SK-N-SH (cell line): ENCODE data around the gene WIPF2. TPM values are rescaled to one million over a fixed set of nuclear protein-coding genes. Genes with fewer than 3 reads are reported as not detected.

Experiments used
- CTCF ChIA-PET: fragments of 300-600, 350-600 bp; formaldehyde crosslinking; extraction: SDS; loops from one replicate; lab custom pipeline; 2021; lab: Yijun Ruan, JAX
- POLR2A ChIA-PET: fragments of 350-600 bp; sonication (Branson Sonifier 250); formaldehyde crosslinking; extraction: SDS; loops from one replicate; lab custom pipeline; 2020; ENCODE audit warnings: antibody characterized with exemption, inconsistent platforms; lab: Yijun Ruan, JAX
- DNase-seq: peaks from one replicate; pipeline ENCODE4 v3.0.0; 2012
- H2AFZ ChIP-seq: fragments of 200-600 bp; sonication (generic); 2 replicates; pipeline ENCODE4 v1.8.1; 2016; ENCODE audit warnings: antibody characterized with exemption, mild to moderate bottlenecking, low read depth
- H3F3A ChIP-seq: fragments of 200-600 bp; sonication (generic); replicated peaks from 2 replicates; pipeline ENCODE3; 2016; ENCODE audit warnings: antibody characterized with exemption, mild to moderate bottlenecking; ENCODE audit not compliant: insufficient read depth
- H3K27ac ChIP-seq, 2 experiments: fragments of 200-500 bp in 1 of 2; fragments of 200-600 bp in 1 of 2; sonication (Bioruptor generic) in 1 of 2; sonication (generic), shearing (Covaris generic) in 1 of 2; 2 replicates each; pipeline versions ENCODE4 v1.5.1 to v1.6.1; 2014 to 2016; ENCODE audit warnings: low read depth in 2 of 2, inconsistent platforms in 1 of 2, low read length in 1 of 2, mild to moderate bottlenecking in 1 of 2, mixed read lengths in 1 of 2
- H3K27me3 ChIP-seq: fragments of 200-600 bp; sonication (generic), shearing (Covaris generic); 2 replicates; pipeline ENCODE4 v1.6.1; 2016; ENCODE audit warnings: mixed run types; ENCODE audit not compliant: insufficient read depth
- H3K36me3 ChIP-seq, 2 experiments: fragments of 200-500 bp in 1 of 2; fragments of 200-600 bp in 1 of 2; sonication (Bioruptor generic) in 1 of 2; sonication (generic) in 1 of 2; replicated peaks in 1 of 2; 2 replicates each; pipeline versions ENCODE3 to v1.5.1; 2014 to 2016; ENCODE audit warnings: low read length in 1 of 2, mild to moderate bottlenecking in 1 of 2; ENCODE audit not compliant: insufficient read depth in 2 of 2, control insufficient read depth in 1 of 2
- H3K4me1 ChIP-seq, 2 experiments: fragments of 200-500 bp in 1 of 2; fragments of 200-600 bp in 1 of 2; sonication (Bioruptor generic) in 1 of 2; sonication (generic), shearing (Covaris generic) in 1 of 2; 2 replicates each; pipeline versions ENCODE4 v1.5.1 to v1.6.1; 2014 to 2016; ENCODE audit warnings: low read depth in 1 of 2, low read length in 1 of 2, mixed run types in 1 of 2; ENCODE audit not compliant: insufficient read depth in 2 of 2, control insufficient read depth in 1 of 2
- H3K4me2 ChIP-seq: fragments of 200-600 bp; sonication (generic), shearing (Covaris generic); 2 replicates; pipeline ENCODE4 v1.6.1; 2017; ENCODE audit warnings: mixed run types
- H3K4me3 ChIP-seq, 2 experiments: fragments of 200-500 bp in 1 of 2; fragments of 200-600 bp in 1 of 2; sonication (Bioruptor generic) in 1 of 2; sonication (generic), shearing (Covaris generic) in 1 of 2; 2 replicates each; pipeline versions ENCODE4 v1.5.1 to v1.8.1; 2014 to 2016; ENCODE audit warnings: low read depth in 2 of 2, inconsistent platforms in 1 of 2, low read length in 1 of 2, mild to moderate bottlenecking in 1 of 2, mixed read lengths in 1 of 2, moderate library complexity in 1 of 2
- H3K79me2 ChIP-seq: fragments of 200-600 bp; sonication (generic); 2 replicates; pipeline ENCODE4 v1.8.1; 2017; ENCODE audit warnings: mild to moderate bottlenecking; ENCODE audit not compliant: insufficient read depth
- H3K9ac ChIP-seq: fragments of 200-600 bp; sonication (generic); 2 replicates; pipeline ENCODE4 v1.6.1; 2017; ENCODE audit warnings: mixed run types
- H3K9me2 ChIP-seq: fragments of 200-600 bp; sonication (generic); 2 replicates; pipeline ENCODE4 v1.6.1; 2017; ENCODE audit warnings: mixed run types
- H3K9me3 ChIP-seq: fragments of 200-600 bp; sonication (generic); 2 replicates; pipeline ENCODE4 v1.6.1; 2017; ENCODE audit warnings: mixed run types, mild to moderate bottlenecking, moderate library complexity
- H4K20me1 ChIP-seq: fragments of 200-600 bp; sonication (generic); 2 replicates; pipeline ENCODE4 v1.6.1; 2017; ENCODE audit warnings: mild to moderate bottlenecking, mixed run types; ENCODE audit not compliant: insufficient read depth
- ELF1 ChIP-seq: IDR thresholded peaks from 2 replicates; pipeline ENCODE4 v1.4.0; 2012
- EP300 ChIP-seq, 2 experiments: IDR thresholded peaks; 2 replicates each; pipeline versions ENCODE4 v1.4.0 to v1.6.1; 2012; ENCODE audit warnings: borderline replicate concordance in 1 of 2, low read depth in 1 of 2, low read length in 1 of 2
- EZH2phosphoT487 ChIP-seq: fragments of 200-600 bp; sonication (generic); IDR thresholded peaks from 2 replicates; pipeline ENCODE4 v1.6.1; 2017; ENCODE audit warnings: low read depth, mixed run types, mild to moderate bottlenecking, antibody characterized with exemption, moderate library complexity, borderline replicate concordance
- FOSL2 ChIP-seq: IDR thresholded peaks from 2 replicates; pipeline ENCODE4 v1.4.0; 2012; ENCODE audit warnings: low read depth, mild to moderate bottlenecking, moderate library complexity, borderline replicate concordance
- FOXJ3 ChIP-seq: sonication (generic); formaldehyde crosslinking; IDR thresholded peaks from 2 replicates; pipeline ENCODE4 v1.5.1; 2020; ENCODE audit warnings: mild to moderate bottlenecking, missing genetic modification reagents
- GABPA ChIP-seq: IDR thresholded peaks from 2 replicates; pipeline ENCODE4 v1.4.0; 2012; ENCODE audit warnings: low read depth, mild to moderate bottlenecking
- GATA2 ChIP-seq: sonication (generic); formaldehyde crosslinking; IDR thresholded peaks from 2 replicates; pipeline ENCODE4 v1.5.0; 2020; ENCODE audit warnings: mild to moderate bottlenecking, missing genetic modification reagents
- MEF2A ChIP-seq: IDR thresholded peaks from 2 replicates; pipeline ENCODE4 v1.4.0; 2012; ENCODE audit warnings: low read depth, borderline replicate concordance
- MXI1 ChIP-seq: IDR thresholded peaks from 2 replicates; pipeline ENCODE4 v1.6.1; 2012; ENCODE audit warnings: mild to moderate bottlenecking, low read depth, low read length, improper control_type of control experiment
- NFIC ChIP-seq: IDR thresholded peaks from 2 replicates; pipeline ENCODE4 v1.4.0; 2012; ENCODE audit warnings: borderline replicate concordance
- NRF1 ChIP-seq: IDR thresholded peaks from 2 replicates; pipeline ENCODE4 v1.6.1; 2012; ENCODE audit warnings: low read depth, mild to moderate bottlenecking, low read length
- RAD21 ChIP-seq: IDR thresholded peaks from 2 replicates; pipeline ENCODE4 v1.6.1; 2012; ENCODE audit warnings: mild to moderate bottlenecking, low read length
- SIN3A ChIP-seq: IDR thresholded peaks from 2 replicates; pipeline ENCODE4 v1.6.1; 2012; ENCODE audit warnings: low read depth, mild to moderate bottlenecking, low read length, moderate library complexity, borderline replicate concordance
- TCF12 ChIP-seq: IDR thresholded peaks from 2 replicates; pipeline ENCODE4 v1.4.0; 2012
- TEAD4 ChIP-seq: IDR thresholded peaks from 2 replicates; pipeline ENCODE4 v1.4.0; 2012; ENCODE audit warnings: mild to moderate bottlenecking, borderline replicate concordance; ENCODE audit not compliant: insufficient read depth
- YY1 ChIP-seq: IDR thresholded peaks from 2 replicates; pipeline ENCODE4 v1.4.0; 2012; ENCODE audit warnings: low read depth, mild to moderate bottlenecking
- WGBS: methylation state at CpG from one replicate; pipeline ENCODE4 v1.1.6; 2017; ENCODE audit warnings: low lambda C conversion rate; 5-methylcytosine and 5-hydroxymethylcytosine counted together
- polyA plus RNA-seq, 3 experiments: library from polyadenylated mRNA; depleted of rRNA; stranded (reverse); fragments of >200 nt; gene quantifications; 2 replicates each; pipeline ENCODE4 v1.2.3, GENCODE V29; 2012
- TF ChIP-seq, protein P1 (sequence below): fragments of 150-350 bp; IDR thresholded peaks from 2 replicates; pipeline ENCODE4 v1.6.1; 2016; ENCODE audit warnings: mild to moderate bottlenecking, low read depth, low read length
- TF ChIP-seq, protein P2 (sequence below): IDR thresholded peaks from 2 replicates; pipeline ENCODE4 v1.4.0; 2012; ENCODE audit warnings: low read depth, borderline replicate concordance
- TF ChIP-seq, protein P3 (sequence below): fragments of 150-350 bp; IDR thresholded peaks from 2 replicates; pipeline ENCODE4 v1.6.1; 2017; ENCODE audit warnings: antibody characterized with exemption, low read length, low read depth, borderline replicate concordance
- TF ChIP-seq, protein P4 (sequence below): IDR thresholded peaks from 2 replicates; pipeline ENCODE4; 2012
- TF ChIP-seq, protein P5 (sequence below): IDR thresholded peaks from 2 replicates; pipeline ENCODE4 v1.6.1; 2012; ENCODE audit warnings: mild to moderate bottlenecking, low read depth, low read length, moderate library complexity

Gene WIPF2
- polyA plus RNA-seq, 1 of the 3 experiments (the other 2 are of a cell fraction): 6.8 TPM

DNA sequence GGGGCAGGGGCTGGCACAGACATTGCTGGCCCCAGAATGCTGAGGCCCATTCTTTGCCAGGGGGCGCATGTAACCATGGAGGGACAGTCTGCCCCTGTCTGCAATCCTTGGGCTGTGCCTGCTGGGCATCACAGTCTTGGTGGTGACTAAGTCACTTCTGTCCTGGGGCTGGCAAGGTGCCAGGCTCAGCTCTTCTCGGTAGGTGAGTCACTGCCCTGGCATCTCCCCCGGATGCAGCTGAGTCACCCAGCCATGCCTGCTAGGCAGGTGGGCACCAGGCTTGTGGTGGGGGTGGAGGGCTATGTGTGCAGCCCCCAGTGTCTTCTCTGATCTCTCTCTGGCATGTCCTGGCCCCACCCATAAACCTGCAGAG lies 95.5 kb downstream of the WIPF2 start (continued):
- TF ChIP-seq, protein P1, sequence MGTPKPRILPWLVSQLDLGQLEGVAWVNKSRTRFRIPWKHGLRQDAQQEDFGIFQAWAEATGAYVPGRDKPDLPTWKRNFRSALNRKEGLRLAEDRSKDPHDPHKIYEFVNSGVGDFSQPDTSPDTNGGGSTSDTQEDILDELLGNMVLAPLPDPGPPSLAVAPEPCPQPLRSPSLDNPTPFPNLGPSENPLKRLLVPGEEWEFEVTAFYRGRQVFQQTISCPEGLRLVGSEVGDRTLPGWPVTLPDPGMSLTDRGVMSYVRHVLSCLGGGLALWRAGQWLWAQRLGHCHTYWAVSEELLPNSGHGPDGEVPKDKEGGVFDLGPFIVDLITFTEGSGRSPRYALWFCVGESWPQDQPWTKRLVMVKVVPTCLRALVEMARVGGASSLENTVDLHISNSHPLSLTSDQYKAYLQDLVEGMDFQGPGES: no peak
- TF ChIP-seq GABPA: no peak; the same call in 1 of the 2 replicates
- TF ChIP-seq FOSL2: peak; percentile 100
- TF ChIP-seq, protein P2, sequence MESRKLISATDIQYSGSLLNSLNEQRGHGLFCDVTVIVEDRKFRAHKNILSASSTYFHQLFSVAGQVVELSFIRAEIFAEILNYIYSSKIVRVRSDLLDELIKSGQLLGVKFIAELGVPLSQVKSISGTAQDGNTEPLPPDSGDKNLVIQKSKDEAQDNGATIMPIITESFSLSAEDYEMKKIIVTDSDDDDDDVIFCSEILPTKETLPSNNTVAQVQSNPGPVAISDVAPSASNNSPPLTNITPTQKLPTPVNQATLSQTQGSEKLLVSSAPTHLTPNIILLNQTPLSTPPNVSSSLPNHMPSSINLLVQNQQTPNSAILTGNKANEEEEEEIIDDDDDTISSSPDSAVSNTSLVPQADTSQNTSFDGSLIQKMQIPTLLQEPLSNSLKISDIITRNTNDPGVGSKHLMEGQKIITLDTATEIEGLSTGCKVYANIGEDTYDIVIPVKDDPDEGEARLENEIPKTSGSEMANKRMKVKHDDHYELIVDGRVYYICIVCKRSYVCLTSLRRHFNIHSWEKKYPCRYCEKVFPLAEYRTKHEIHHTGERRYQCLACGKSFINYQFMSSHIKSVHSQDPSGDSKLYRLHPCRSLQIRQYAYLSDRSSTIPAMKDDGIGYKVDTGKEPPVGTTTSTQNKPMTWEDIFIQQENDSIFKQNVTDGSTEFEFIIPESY: peak; percentile 85; the same call in 1 of the 2 replicates
- TF ChIP-seq ELF1: no peak; the same call in 1 of the 2 replicates
- TF ChIP-seq EZH2phosphoT487: no peak
- TF ChIP-seq YY1: 0 out of 2 replicates have a peak, but pooled peaks have one; percentile 15
- no peak for TF ChIP-seq MXI1

DNA sequence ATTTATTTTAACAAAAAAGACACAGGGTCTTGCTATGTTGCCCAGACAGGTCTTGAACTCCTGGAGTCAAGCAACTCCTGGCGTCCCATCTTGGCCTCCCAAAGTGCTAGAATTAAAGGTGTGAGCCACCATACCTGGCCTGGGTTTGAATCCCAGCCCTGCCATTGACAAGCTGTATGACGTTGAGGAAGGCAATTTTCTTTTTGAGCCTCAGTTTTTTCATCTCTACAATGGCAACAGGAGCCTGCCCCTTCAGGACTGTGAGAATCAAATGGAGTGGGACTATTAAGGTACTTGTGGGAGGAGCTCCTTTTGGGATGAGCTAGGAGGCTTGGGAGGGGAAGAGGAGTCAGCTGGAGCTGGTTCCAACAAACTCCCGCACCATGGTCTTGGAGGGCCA lies 96.1 kb downstream of the WIPF2 start:
- ChIA-PET POLR2A (interaction anchor here (2.9 kb wide), 1 partner anchor 36 kb away, joined by 7 read pairs; no protein-coding TSS in a partner anchor), CTCF (interaction anchor here (36.0 to 57.6 kb wide), 2 partner anchors 10 to 23 kb away, joined by 1706 read pairs; partner anchors contain the start of genes CDC6, GJD3 and RARA)
- peak overlapping the region; percentile 95 for H3K4me2 ChIP-seq
- H3K9me2 ChIP-seq: no peaks in the 10 kb centered on the region
- H3K27me3 ChIP-seq: no peaks in the 10 kb centered on the region
- no peak for DNase-seq
- H3K4me1 ChIP-seq: peaks cover 60 to 91% of the 10 kb centered on the region in 2 experiments
- H3K79me2 ChIP-seq: peaks cover 41% of the 10 kb centered on the region
- no peaks in the 10 kb centered on the region for H3K36me3 ChIP-seq
- peak overlapping the region; percentile 94 to 95 for H3K27ac ChIP-seq
- H2AFZ ChIP-seq: no peak overlapping the region
- peaks cover 50% of the 10 kb centered on the region for H3F3A ChIP-seq
- 92% methylated on average over 3 of the region's 3 CpGs for WGBS
- H3K9me3 ChIP-seq: no peaks in the 10 kb centered on the region
- no peak overlapping the region for H3K9ac ChIP-seq
- H3K4me3 ChIP-seq: no peak overlapping the region
- peaks cover 5% of the 10 kb centered on the region for H4K20me1 ChIP-seq
- TF ChIP-seq NRF1 (no peak), YY1 (no peak), TCF12 (no peak), EP300 (IDR thresholded peaks at IDR 0.05; ENCODE audit: borderline replicate concordance in 1 of 2, low read depth in 1 of 2, low read length in 1 of 2) (no peak), FOXJ3 (CRISPR knock-in tag) (no peak), GATA2 (CRISPR knock-in tag) (no peak), TEAD4 (no peak), ELF1 (no peak), RAD21 (no peak), MEF2A (no peak), EZH2phosphoT487 (no peak), NFIC (no peak), SIN3A (no peak)
- TF ChIP-seq, protein P1: no peak
- TF ChIP-seq, protein P3, sequence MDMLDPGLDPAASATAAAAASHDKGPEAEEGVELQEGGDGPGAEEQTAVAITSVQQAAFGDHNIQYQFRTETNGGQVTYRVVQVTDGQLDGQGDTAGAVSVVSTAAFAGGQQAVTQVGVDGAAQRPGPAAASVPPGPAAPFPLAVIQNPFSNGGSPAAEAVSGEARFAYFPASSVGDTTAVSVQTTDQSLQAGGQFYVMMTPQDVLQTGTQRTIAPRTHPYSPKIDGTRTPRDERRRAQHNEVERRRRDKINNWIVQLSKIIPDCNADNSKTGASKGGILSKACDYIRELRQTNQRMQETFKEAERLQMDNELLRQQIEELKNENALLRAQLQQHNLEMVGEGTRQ: no peak
- TF ChIP-seq, protein P4, sequence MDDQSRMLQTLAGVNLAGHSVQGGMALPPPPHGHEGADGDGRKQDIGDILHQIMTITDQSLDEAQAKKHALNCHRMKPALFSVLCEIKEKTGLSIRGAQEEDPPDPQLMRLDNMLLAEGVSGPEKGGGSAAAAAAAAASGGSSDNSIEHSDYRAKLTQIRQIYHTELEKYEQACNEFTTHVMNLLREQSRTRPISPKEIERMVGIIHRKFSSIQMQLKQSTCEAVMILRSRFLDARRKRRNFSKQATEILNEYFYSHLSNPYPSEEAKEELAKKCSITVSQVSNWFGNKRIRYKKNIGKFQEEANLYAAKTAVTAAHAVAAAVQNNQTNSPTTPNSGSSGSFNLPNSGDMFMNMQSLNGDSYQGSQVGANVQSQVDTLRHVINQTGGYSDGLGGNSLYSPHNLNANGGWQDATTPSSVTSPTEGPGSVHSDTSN: no peak
- TF ChIP-seq, protein P5, sequence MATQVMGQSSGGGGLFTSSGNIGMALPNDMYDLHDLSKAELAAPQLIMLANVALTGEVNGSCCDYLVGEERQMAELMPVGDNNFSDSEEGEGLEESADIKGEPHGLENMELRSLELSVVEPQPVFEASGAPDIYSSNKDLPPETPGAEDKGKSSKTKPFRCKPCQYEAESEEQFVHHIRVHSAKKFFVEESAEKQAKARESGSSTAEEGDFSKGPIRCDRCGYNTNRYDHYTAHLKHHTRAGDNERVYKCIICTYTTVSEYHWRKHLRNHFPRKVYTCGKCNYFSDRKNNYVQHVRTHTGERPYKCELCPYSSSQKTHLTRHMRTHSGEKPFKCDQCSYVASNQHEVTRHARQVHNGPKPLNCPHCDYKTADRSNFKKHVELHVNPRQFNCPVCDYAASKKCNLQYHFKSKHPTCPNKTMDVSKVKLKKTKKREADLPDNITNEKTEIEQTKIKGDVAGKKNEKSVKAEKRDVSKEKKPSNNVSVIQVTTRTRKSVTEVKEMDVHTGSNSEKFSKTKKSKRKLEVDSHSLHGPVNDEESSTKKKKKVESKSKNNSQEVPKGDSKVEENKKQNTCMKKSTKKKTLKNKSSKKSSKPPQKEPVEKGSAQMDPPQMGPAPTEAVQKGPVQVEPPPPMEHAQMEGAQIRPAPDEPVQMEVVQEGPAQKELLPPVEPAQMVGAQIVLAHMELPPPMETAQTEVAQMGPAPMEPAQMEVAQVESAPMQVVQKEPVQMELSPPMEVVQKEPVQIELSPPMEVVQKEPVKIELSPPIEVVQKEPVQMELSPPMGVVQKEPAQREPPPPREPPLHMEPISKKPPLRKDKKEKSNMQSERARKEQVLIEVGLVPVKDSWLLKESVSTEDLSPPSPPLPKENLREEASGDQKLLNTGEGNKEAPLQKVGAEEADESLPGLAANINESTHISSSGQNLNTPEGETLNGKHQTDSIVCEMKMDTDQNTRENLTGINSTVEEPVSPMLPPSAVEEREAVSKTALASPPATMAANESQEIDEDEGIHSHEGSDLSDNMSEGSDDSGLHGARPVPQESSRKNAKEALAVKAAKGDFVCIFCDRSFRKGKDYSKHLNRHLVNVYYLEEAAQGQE: no peak
